Measurements from ENCODE around the gene SLC2A3.

GRCh38 chr12:7940906-7941305 is 4.9 kb upstream of the SLC2A3 start:
- TF ChIP-seq CTCF (IDR thresholded peaks at IDR 0.05; ENCODE audit: low read depth, low read length) (no peak), EZH2phosphoT487 (IDR thresholded peaks at IDR 0.05; ENCODE audit: low read depth) (no peak)
